ENCODE data around the gene PPDPF.

Gene PPDPF

GRCh38 chr20:63520504-63520933 is at the start of gene PPDPF:
Gene PPDPF, plus strand, starts transcription at chr20:63520765. Its CDS starts 544 bp downstream, at chr20:63521309.
- peak within 1 kb of the TSS; percentile 74 for H3K4me3 ChIP-seq (ENCODE audit: low read depth, low read length)
- peak; percentile 91 for DNase-seq (ENCODE audit: low read depth)
- no peak for TF ChIP-seq CTCF (IDR thresholded peaks at IDR 0.05; ENCODE audit: insufficient read depth, low read depth, low read length, missing control alignments)

- TF ChIP-seq CTCF (IDR thresholded peaks at IDR 0.05; ENCODE audit: insufficient read depth, low read depth, low read length, missing control alignments) = no peak
- H3K4me3 ChIP-seq (ENCODE audit: low read depth, low read length) = no peak overlapping the region
- no peak for DNase-seq (ENCODE audit: low read depth)
Observed at GRCh38 chr20:63471002-63471716, 49.4 kb upstream of the PPDPF start.

- no peak for TF ChIP-seq CTCF (IDR thresholded peaks at IDR 0.05; ENCODE audit: insufficient read depth, low read depth, low read length, missing control alignments)
- DNase-seq (ENCODE audit: low read depth) = no peak
- H3K4me3 ChIP-seq (ENCODE audit: low read depth, low read length) = no peak overlapping the region
Observed at GRCh38 chr20:63471717-63471980, 48.9 kb upstream of the PPDPF start.

GRCh38 chr20:63471981-63472831 is 48.4 kb upstream of the PPDPF start, which contains the start of gene KCNQ2:
Gene KCNQ2, minus strand, starts transcription at chr20:63472655. Its CDS starts 192 bp downstream, at chr20:63472463.
- no peak for DNase-seq (ENCODE audit: low read depth)

GRCh38 chr20:63472862-63473390 is 47.6 kb upstream of the PPDPF start:
- no peak for DNase-seq (ENCODE audit: low read depth)
- no peak for TF ChIP-seq CTCF (IDR thresholded peaks at IDR 0.05; ENCODE audit: insufficient read depth, low read depth, low read length, missing control alignments)
- H3K4me3 ChIP-seq (ENCODE audit: low read depth, low read length) = no peak overlapping the region

More at GRCh38 chr20:63471981-63472831, 48.4 kb upstream of the PPDPF start, which contains the start of gene KCNQ2:
- TF ChIP-seq CTCF (IDR thresholded peaks at IDR 0.05; ENCODE audit: insufficient read depth, low read depth, low read length, missing control alignments) = no peak
- no peak within 1 kb of the TSS for H3K4me3 ChIP-seq (ENCODE audit: low read depth, low read length)

GRCh38 chr20:63473555-63474449 is 46.8 kb upstream of the PPDPF start:
- no peak for TF ChIP-seq CTCF (IDR thresholded peaks at IDR 0.05; ENCODE audit: insufficient read depth, low read depth, low read length, missing control alignments)
- no peak for DNase-seq (ENCODE audit: low read depth)
- H3K4me3 ChIP-seq (ENCODE audit: low read depth, low read length) = no peak overlapping the region
